Mesenchymal stem cell (in vitro differentiated cells and primary cell): ENCODE measurements around the gene EMCN.

Experiments
- DNase-seq: peaks from one replicate; pipeline ENCODE4 v3.0.0-alpha.2; 2013
- H2AFZ ChIP-seq: one replicate; pipeline ENCODE4 v1.6.1; 2013; ENCODE audit warnings: low read depth, mild to moderate bottlenecking, control low read depth, inconsistent platforms, low read length, moderate library complexity
- H2AK5ac ChIP-seq: 2 replicates; pipeline ENCODE4 v1.6.1; 2013; ENCODE audit warnings: low read length, moderate library complexity, mild to moderate bottlenecking, inconsistent platforms; ENCODE audit not compliant: severe bottlenecking
- H2BK120ac ChIP-seq: one replicate; pipeline ENCODE4 v1.6.1; 2013; ENCODE audit warnings: low read depth, mild to moderate bottlenecking, inconsistent platforms, low read length, moderate library complexity
- H2BK12ac ChIP-seq, 2 experiments: one replicate each; pipeline ENCODE4 v1.6.1; 2013; ENCODE audit warnings: inconsistent platforms in 2 of 2, low read length in 2 of 2, mild to moderate bottlenecking in 2 of 2, moderate library complexity in 2 of 2, control low read depth in 1 of 2
- H2BK15ac ChIP-seq: one replicate; pipeline ENCODE4 v1.6.1; 2013; ENCODE audit warnings: mild to moderate bottlenecking, low read depth, inconsistent platforms; ENCODE audit not compliant: poor library complexity, severe bottlenecking
- H2BK5ac ChIP-seq: 2 replicates; pipeline ENCODE4 v1.6.1; 2013; ENCODE audit warnings: low read depth, mild to moderate bottlenecking, low read length, control low read depth, inconsistent platforms; ENCODE audit not compliant: poor library complexity, severe bottlenecking
- H3K14ac ChIP-seq, 2 experiments: one replicate each; pipeline ENCODE4 v1.6.1; 2013; ENCODE audit warnings: inconsistent platforms in 2 of 2, low read length in 2 of 2, control low read depth in 1 of 2, mild to moderate bottlenecking in 1 of 2, moderate library complexity in 1 of 2
- H3K18ac ChIP-seq, 2 experiments: one replicate each; pipeline ENCODE4 v1.6.1; 2013; ENCODE audit warnings: inconsistent platforms in 2 of 2, low read length in 2 of 2, control low read depth in 1 of 2, low read depth in 1 of 2, mild to moderate bottlenecking in 1 of 2
- H3K23ac ChIP-seq, 2 experiments: one replicate each; pipeline ENCODE4 v1.6.1; 2013; ENCODE audit warnings: inconsistent platforms in 2 of 2, low read length in 2 of 2, mild to moderate bottlenecking in 2 of 2, moderate library complexity in 2 of 2, control low read depth in 1 of 2
- H3K27ac ChIP-seq: 2 replicates; pipeline ENCODE4 v1.5.1; 2013; ENCODE audit warnings: mild to moderate bottlenecking, moderate library complexity, low read length, control low read depth, inconsistent platforms; ENCODE audit not compliant: poor library complexity, severe bottlenecking
- H3K27me3 ChIP-seq, 2 experiments: 2 replicates each; pipeline versions ENCODE4 v1.6.1 to v1.7.0; 2013; ENCODE audit warnings: low read length in 2 of 2, mild to moderate bottlenecking in 2 of 2, moderate library complexity in 2 of 2, control low read depth in 1 of 2, inconsistent platforms in 1 of 2; ENCODE audit not compliant: control insufficient read depth in 1 of 2, insufficient read depth in 1 of 2
- H3K36me3 ChIP-seq, 2 experiments: 2 replicates each; pipeline versions ENCODE4 v1.6.1 to v1.7.0; 2013; ENCODE audit warnings: low read length in 2 of 2, control low read depth in 1 of 2, inconsistent platforms in 1 of 2, low read depth in 1 of 2, mild to moderate bottlenecking in 1 of 2; ENCODE audit not compliant: insufficient read depth in 2 of 2, control insufficient read depth in 1 of 2
- H3K4ac ChIP-seq, 2 experiments: one replicate each; pipeline ENCODE4 v1.6.1; 2013; ENCODE audit warnings: inconsistent platforms in 2 of 2, low read length in 2 of 2, mild to moderate bottlenecking in 2 of 2, moderate library complexity in 2 of 2, control low read depth in 1 of 2, low read depth in 1 of 2
- H3K4me1 ChIP-seq: 2 replicates; pipeline ENCODE4 v1.6.1; 2013; ENCODE audit warnings: low read depth, low read length, control low read depth; ENCODE audit not compliant: control insufficient read depth, insufficient read depth
- H3K4me2 ChIP-seq: 2 replicates; pipeline ENCODE4 v1.6.1; 2013; ENCODE audit warnings: low read length, mild to moderate bottlenecking, inconsistent platforms; ENCODE audit not compliant: poor library complexity, severe bottlenecking
- H3K4me3 ChIP-seq, 2 experiments: 2 replicates each; pipeline versions ENCODE4 v1.5.1 to v1.7.0; 2013; ENCODE audit warnings: low read length in 2 of 2, mild to moderate bottlenecking in 2 of 2, control low read depth in 1 of 2, low read depth in 1 of 2; ENCODE audit not compliant: insufficient read depth in 1 of 2
- H3K79me1 ChIP-seq: replicated peaks from 2 replicates; pipeline ENCODE4 v1.6.1; 2013; ENCODE audit warnings: mild to moderate bottlenecking, control low read depth, low read length, inconsistent platforms; ENCODE audit not compliant: poor library complexity, severe bottlenecking
- H3K9ac ChIP-seq: 2 replicates; pipeline ENCODE4 v1.7.0; 2013; ENCODE audit warnings: mild to moderate bottlenecking, low read length, moderate library complexity
- H3K9me3 ChIP-seq: 2 replicates; pipeline ENCODE4 v1.7.0; 2013; ENCODE audit warnings: mild to moderate bottlenecking, low read length; ENCODE audit not compliant: control insufficient read depth
- H4K8ac ChIP-seq: one replicate; pipeline ENCODE4 v1.6.1; 2013; ENCODE audit warnings: inconsistent platforms, mild to moderate bottlenecking, low read length, moderate library complexity
- H4K91ac ChIP-seq: one replicate; pipeline ENCODE4 v1.6.1; 2013; ENCODE audit warnings: mild to moderate bottlenecking, low read length, inconsistent platforms
- WGBS: methylation state at CpG from one replicate; pipeline ENCODE4 v1.1.7; 2013; ENCODE audit warnings: mixed read lengths; 5-methylcytosine and 5-hydroxymethylcytosine counted together

EMCN gene

DNA sequence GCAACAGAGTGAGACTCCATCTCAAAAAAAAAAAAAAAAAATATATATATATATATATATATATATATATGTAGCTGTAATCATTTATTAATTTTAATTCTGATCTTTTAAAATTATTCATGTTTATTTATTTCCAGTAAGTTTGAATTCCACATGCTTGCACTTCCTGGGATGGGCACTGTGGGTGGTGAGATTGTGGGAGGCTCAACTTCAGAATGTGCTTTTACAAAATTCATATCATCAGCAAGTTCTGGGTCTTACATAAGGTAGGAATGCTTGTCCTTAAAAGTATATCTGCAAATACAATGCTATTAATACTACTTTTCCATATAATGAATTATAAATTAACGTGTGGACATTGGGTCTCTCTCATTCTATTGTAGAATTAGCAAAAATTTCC is 156.5 kb downstream of the EMCN start:
- no peak overlapping the region for H2AK5ac ChIP-seq
- no peak overlapping the region for H2BK120ac ChIP-seq
- no peaks in the 10 kb centered on the region for H3K79me1 ChIP-seq
- no peak overlapping the region for H4K8ac ChIP-seq
- no peak overlapping the region for H3K23ac ChIP-seq
- no peak overlapping the region for H3K4ac ChIP-seq
- WGBS = no CpG with 5 or more reads among the region's 1 CpG
- H2BK15ac ChIP-seq = no peak overlapping the region
- no peak overlapping the region for H2BK5ac ChIP-seq
- H2AFZ ChIP-seq = no peak overlapping the region
- H3K14ac ChIP-seq = no peak overlapping the region
- no peak overlapping the region for H3K4me3 ChIP-seq
- DNase-seq = no peak
- no peak overlapping the region for H3K27ac ChIP-seq
- H3K4me1 ChIP-seq = no peaks in the 10 kb centered on the region
- no peak overlapping the region for H3K9ac ChIP-seq
- H3K18ac ChIP-seq = no peak overlapping the region
- H4K91ac ChIP-seq = no peak overlapping the region
- H3K27me3 ChIP-seq = no peaks in the 10 kb centered on the region
- no peak overlapping the region for H3K4me2 ChIP-seq
- H3K9me3 ChIP-seq = no peaks in the 10 kb centered on the region
- H3K36me3 ChIP-seq = no peaks in the 10 kb centered on the region
- H2BK12ac ChIP-seq = no peak overlapping the region

DNA sequence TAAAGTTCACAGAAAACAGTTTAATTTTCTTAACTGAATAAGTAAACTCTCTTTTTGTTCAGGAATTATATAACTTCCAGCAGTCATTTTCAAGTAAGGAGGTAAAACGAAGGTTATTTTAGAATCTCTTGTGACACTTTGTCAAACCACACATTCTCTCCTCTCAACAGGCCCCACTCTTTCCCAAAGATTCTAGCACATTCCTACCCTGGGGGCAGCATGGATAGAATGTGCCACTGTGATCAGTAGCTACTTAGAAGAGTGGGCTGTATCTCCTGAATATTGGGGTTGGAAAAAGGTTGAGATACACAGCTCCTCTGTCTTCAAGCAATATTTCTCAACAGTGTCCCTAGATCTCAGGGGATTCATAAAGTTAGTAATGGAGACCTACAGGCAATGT is 157.6 kb downstream of the EMCN start:
- Histone ChIP-seq H2BK12ac (no peak overlapping the region), H3K14ac (no peak overlapping the region), H2AK5ac (no peak overlapping the region), H3K4me1 (no peaks in the 10 kb centered on the region), H3K27me3 (no peaks in the 10 kb centered on the region), H2BK5ac (no peak overlapping the region), H3K4ac (no peak overlapping the region), H3K36me3 (no peaks in the 10 kb centered on the region), H3K4me3 (no peak overlapping the region), H3K23ac (no peak overlapping the region), H2BK15ac (no peak overlapping the region), H4K91ac (no peak overlapping the region), H4K8ac (no peak overlapping the region), H3K79me1 (no peaks in the 10 kb centered on the region), H3K9ac (no peak overlapping the region), H2BK120ac (no peak overlapping the region), H3K9me3 (no peaks in the 10 kb centered on the region), H2AFZ (no peak overlapping the region), H3K27ac (no peak overlapping the region), H3K4me2 (no peak overlapping the region), H3K18ac (peak overlapping the region in 1 of 2 experiments; percentile 28)
- no peak for DNase-seq
- WGBS = 100% methylated on average over 1 of the region's 1 CpG

DNA sequence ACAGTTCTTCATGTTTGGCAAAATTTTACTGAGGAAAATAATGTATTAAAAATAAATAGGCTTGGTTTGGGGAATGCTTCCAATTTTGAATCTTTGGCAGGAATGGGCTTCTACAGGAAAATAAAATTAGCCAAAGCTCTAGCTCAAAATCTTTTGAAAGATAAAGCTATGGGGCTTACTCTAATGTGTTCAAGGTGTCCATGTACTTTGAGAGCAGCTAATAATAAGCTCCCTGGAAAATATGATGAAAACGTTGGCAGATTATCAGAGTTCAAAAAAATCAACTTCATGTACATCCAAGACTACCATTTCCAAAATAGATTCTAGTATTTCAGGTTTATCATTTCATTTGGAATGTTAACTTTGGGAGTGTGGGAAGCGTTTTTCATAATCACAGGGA is 158.4 kb downstream of the EMCN start:
- H3K18ac ChIP-seq = no peak overlapping the region

DNA sequence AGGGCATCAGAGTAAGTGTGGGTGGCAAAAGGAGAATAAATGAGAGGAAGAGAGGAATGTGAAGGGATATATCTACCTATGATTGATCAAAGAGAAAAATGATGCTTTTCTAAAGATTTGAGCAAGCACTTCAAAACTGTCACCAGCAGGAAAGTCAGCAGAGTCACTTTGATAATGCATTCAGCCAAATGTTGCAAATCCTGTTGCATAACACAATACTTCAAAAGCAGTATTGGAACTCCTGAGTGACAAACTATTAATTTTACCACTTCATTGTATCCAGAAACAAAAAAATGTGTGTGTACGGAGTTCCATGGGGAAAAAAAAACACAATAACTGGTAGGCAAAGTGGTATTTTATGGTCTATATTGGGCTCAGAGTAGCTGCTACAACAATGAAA is 160.3 kb downstream of the EMCN start:
- Histone ChIP-seq H3K14ac (no peak overlapping the region), H2AK5ac (no peak overlapping the region), H3K23ac (no peak overlapping the region), H4K8ac (no peak overlapping the region), H3K4me3 (no peak overlapping the region), H3K4me2 (no peak overlapping the region), H2BK12ac (no peak overlapping the region), H2BK5ac (no peak overlapping the region), H3K18ac (no peak overlapping the region), H3K9ac (no peak overlapping the region), H2BK15ac (no peak overlapping the region), H3K9me3 (no peaks in the 10 kb centered on the region), H3K27ac (no peak overlapping the region), H3K4ac (no peak overlapping the region), H3K27me3 (no peaks in the 10 kb centered on the region), H2AFZ (no peak overlapping the region), H4K91ac (no peak overlapping the region), H3K79me1 (no peaks in the 10 kb centered on the region), H3K4me1 (no peaks in the 10 kb centered on the region), H3K36me3 (no peaks in the 10 kb centered on the region), H2BK120ac (no peak overlapping the region)
- 91% methylated on average over 1 of the region's 1 CpG for WGBS
- no peak for DNase-seq

More for the DNA sequence above, 158.4 kb downstream of the EMCN start:
- no peak overlapping the region for H3K14ac ChIP-seq
- no peak overlapping the region for H3K4me2 ChIP-seq
- no peak overlapping the region for H4K91ac ChIP-seq
- no peaks in the 10 kb centered on the region for H3K4me1 ChIP-seq
- no peaks in the 10 kb centered on the region for H3K27me3 ChIP-seq
- H3K9ac ChIP-seq = no peak overlapping the region
- no peak overlapping the region for H3K27ac ChIP-seq
- H3K79me1 ChIP-seq = no peaks in the 10 kb centered on the region
- H2BK15ac ChIP-seq = no peak overlapping the region
- no peak overlapping the region for H3K23ac ChIP-seq
- WGBS = 100% methylated on average over 1 of the region's 2 CpGs
- no peak overlapping the region for H2BK120ac ChIP-seq
- H4K8ac ChIP-seq = no peak overlapping the region
- no peak overlapping the region for H3K4ac ChIP-seq
- H2AK5ac ChIP-seq = no peak overlapping the region
- H2BK12ac ChIP-seq = no peak overlapping the region
- no peak overlapping the region for H2BK5ac ChIP-seq
- DNase-seq = no peak
- no peak overlapping the region for H3K4me3 ChIP-seq
- H2AFZ ChIP-seq = no peak overlapping the region
- no peaks in the 10 kb centered on the region for H3K36me3 ChIP-seq
- no peaks in the 10 kb centered on the region for H3K9me3 ChIP-seq
